GM23338 (cell line): ENCODE data around the gene TNF. TPM values are rescaled to one million over a fixed set of nuclear protein-coding genes. Genes with fewer than 3 reads are reported as not detected.

Experiments used
- ATAC-seq: fragments of 200-7000 bp; cut with Tn5 transposase; 3 replicates; pipeline ENCODE4 v1.9.1; 2020
- DNase-seq: peaks from one replicate; pipeline ENCODE4 v3.0.0-alpha.2; 2015; ENCODE audit warnings: low spot score
- H2AFZ ChIP-seq: fragments of 200-600 bp; sonication (generic); 2 replicates; pipeline ENCODE4 v1.8.0; 2016; ENCODE audit warnings: antibody characterized with exemption, mild to moderate bottlenecking, moderate library complexity
- H3F3A ChIP-seq: fragments of 200-600 bp; sonication (generic); replicated peaks from 2 replicates; pipeline ENCODE4 v1.8.0; 2017; ENCODE audit warnings: antibody characterized with exemption, mixed run types, low read depth
- H3K27ac ChIP-seq: fragments of 200-600 bp; sonication (generic); 2 replicates; pipeline ENCODE4 v1.6.1; 2016; ENCODE audit warnings: low read depth
- H3K27me3 ChIP-seq: fragments of 200-600 bp; sonication (generic); 2 replicates; pipeline ENCODE4 v1.8.0; 2016; ENCODE audit warnings: mild to moderate bottlenecking, mixed run types, moderate library complexity; ENCODE audit not compliant: insufficient read depth
- H3K36me3 ChIP-seq: fragments of 200-600 bp; sonication (generic); 2 replicates; pipeline ENCODE4 v1.8.0; 2016; ENCODE audit warnings: mild to moderate bottlenecking; ENCODE audit not compliant: insufficient read depth
- H3K4me1 ChIP-seq: fragments of 200-600 bp; sonication (generic); 2 replicates; pipeline ENCODE4 v1.8.0; 2016; ENCODE audit warnings: mild to moderate bottlenecking, moderate library complexity; ENCODE audit not compliant: insufficient read depth
- H3K4me2 ChIP-seq: fragments of 200-600 bp; sonication (generic); 2 replicates; pipeline ENCODE4 v1.7.1; 2017; ENCODE audit warnings: mixed run types
- H3K4me3 ChIP-seq: fragments of 200-600 bp; sonication (generic); 2 replicates; pipeline ENCODE4 v1.6.1; 2016; ENCODE audit warnings: mixed run types
- H3K79me2 ChIP-seq: fragments of 200-600 bp; sonication (generic); replicated peaks from 2 replicates; pipeline ENCODE4 v1.8.0; 2017; ENCODE audit warnings: mild to moderate bottlenecking; ENCODE audit not compliant: insufficient read depth
- H3K9me2 ChIP-seq: fragments of 200-600 bp; sonication (generic); 2 replicates; pipeline ENCODE4 v1.8.0; 2017; ENCODE audit not compliant: insufficient read depth
- H4K20me1 ChIP-seq: fragments of 200-600 bp; sonication (generic); replicated peaks from 2 replicates; pipeline ENCODE4 v1.8.0; 2017; ENCODE audit warnings: mild to moderate bottlenecking; ENCODE audit not compliant: insufficient read depth
- H3K27ac Mint-ChIP-seq: 2 replicates; pipeline ENCODE4 v1.8.0; 2020; ENCODE audit warnings: inconsistent platforms, mild to moderate bottlenecking, moderate library complexity, mixed read lengths
- H3K27me3 Mint-ChIP-seq: 3 replicates; pipeline ENCODE4 v1.8.0; 2022; ENCODE audit warnings: low read depth, mild to moderate bottlenecking, moderate library complexity, mixed read lengths, inconsistent platforms; ENCODE audit not compliant: insufficient read depth, poor library complexity
- H3K36me3 Mint-ChIP-seq: 3 replicates; pipeline ENCODE4 v1.8.0; 2021; ENCODE audit warnings: low read depth, mild to moderate bottlenecking, inconsistent platforms, moderate library complexity, mixed read lengths
- H3K4me1 Mint-ChIP-seq: 3 replicates; pipeline ENCODE4 v1.8.0; 2020; ENCODE audit warnings: mild to moderate bottlenecking, inconsistent platforms, mixed read lengths
- H3K4me3 Mint-ChIP-seq: 3 replicates; pipeline ENCODE4 v1.8.0; 2021; ENCODE audit warnings: moderate library complexity, mild to moderate bottlenecking, inconsistent platforms, mixed read lengths
- H3K9me3 Mint-ChIP-seq: 3 replicates; pipeline ENCODE4 v1.8.0; 2020; ENCODE audit warnings: moderate library complexity, mild to moderate bottlenecking, inconsistent platforms, mixed read lengths
- EZH2phosphoT487 ChIP-seq: fragments of 200-600 bp; sonication (generic); IDR thresholded peaks from one replicate; pipeline ENCODE4 v1.8.1; 2018; ENCODE audit warnings: antibody characterized with exemption; ENCODE audit not compliant: unreplicated experiment
- STAT1 ChIP-seq: IDR thresholded peaks from one replicate; pipeline ENCODE4 v1.6.1; 2016; ENCODE audit warnings: antibody characterized with exemption; ENCODE audit not compliant: unreplicated experiment
- polyA plus RNA-seq: library from polyadenylated mRNA; unstranded; fragments of >200 nt; fragmentation: Nextera tagmentation; extraction: Ambion mirVana; gene quantifications from 2 replicates; pipeline ENCODE4 v1.2.1, GENCODE V29; 2016
- total RNA-seq: library from RNA; depleted of rRNA; stranded (reverse); fragments of >200 nt; shearing (Covaris generic); gene quantifications from 2 replicates; pipeline ENCODE4 v1.2.3, GENCODE V29; 2014
- TF ChIP-seq, protein P1 (sequence below): fragments of 250-450 bp; sonication (Bioruptor Pico); IDR thresholded peaks from 2 replicates; pipeline ENCODE4 v1.5.0; 2020; ENCODE audit warnings: mild to moderate bottlenecking, moderate library complexity
- TF ChIP-seq, protein P2 (sequence below), 2 experiments: fragments of 200-600 bp in 1 of 2; sonication (generic) in 1 of 2; conservative IDR thresholded peaks; 2 replicates each; pipeline versions ENCODE4 v1.5.1 to v1.6.1; 2016 to 2017; ENCODE audit warnings: antibody characterized with exemption in 2 of 2, low read depth in 2 of 2, mild to moderate bottlenecking in 2 of 2, moderate library complexity in 1 of 2

Gene TNF
- total and polyA plus RNA-seq, 2 experiments from 2014 or later = 0.11 TPM; not detected in 1

DNA sequence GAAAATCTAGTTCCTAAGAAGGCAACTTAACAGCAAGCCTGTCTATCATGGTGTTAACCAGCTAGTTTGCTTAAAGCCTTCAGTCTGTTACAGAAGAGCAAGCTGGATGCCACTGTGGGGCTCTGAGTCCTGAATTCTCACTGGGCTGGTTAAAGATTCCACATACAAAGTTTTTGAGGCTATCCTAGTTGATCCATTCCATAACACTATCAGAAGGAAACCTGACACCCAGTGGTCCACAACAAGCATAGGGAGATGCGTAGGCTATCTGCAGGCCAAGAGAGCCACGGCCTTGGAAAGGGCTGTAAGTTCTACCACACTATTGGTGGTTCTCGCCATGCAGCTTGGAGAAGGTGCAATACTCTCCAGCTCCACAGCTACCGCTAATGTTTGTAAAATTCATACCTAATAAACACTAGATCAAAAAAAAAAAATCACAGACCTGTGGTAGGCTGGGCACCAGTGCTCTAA is 47.0 kb upstream of the TNF start:
- Histone ChIP-seq H3K4me3 (no peak overlapping the region), H3K79me2 (peaks cover 14% of the 10 kb centered on the region; the same call in 1 of the 2 replicates), H3K27ac (0 out of 2 replicates have a peak overlapping the region, but pooled peaks have one; percentile 74), H2AFZ (no peak overlapping the region), H3K4me2 (no peak overlapping the region), H3F3A (peaks cover 39% of the 10 kb centered on the region), H3K4me1 (peaks cover 4% of the 10 kb centered on the region), H3K9me2 (no peaks in the 10 kb centered on the region), H3K27me3 (no peaks in the 10 kb centered on the region), H3K36me3 (peaks cover 36% of the 10 kb centered on the region), H4K20me1 (peaks cover 21% of the 10 kb centered on the region)
- peaks cover 13% of the 10 kb centered on the region for H3K27me3 Mint-ChIP-seq
- TF ChIP-seq EZH2phosphoT487 = no peak
- TF ChIP-seq, protein P1, sequence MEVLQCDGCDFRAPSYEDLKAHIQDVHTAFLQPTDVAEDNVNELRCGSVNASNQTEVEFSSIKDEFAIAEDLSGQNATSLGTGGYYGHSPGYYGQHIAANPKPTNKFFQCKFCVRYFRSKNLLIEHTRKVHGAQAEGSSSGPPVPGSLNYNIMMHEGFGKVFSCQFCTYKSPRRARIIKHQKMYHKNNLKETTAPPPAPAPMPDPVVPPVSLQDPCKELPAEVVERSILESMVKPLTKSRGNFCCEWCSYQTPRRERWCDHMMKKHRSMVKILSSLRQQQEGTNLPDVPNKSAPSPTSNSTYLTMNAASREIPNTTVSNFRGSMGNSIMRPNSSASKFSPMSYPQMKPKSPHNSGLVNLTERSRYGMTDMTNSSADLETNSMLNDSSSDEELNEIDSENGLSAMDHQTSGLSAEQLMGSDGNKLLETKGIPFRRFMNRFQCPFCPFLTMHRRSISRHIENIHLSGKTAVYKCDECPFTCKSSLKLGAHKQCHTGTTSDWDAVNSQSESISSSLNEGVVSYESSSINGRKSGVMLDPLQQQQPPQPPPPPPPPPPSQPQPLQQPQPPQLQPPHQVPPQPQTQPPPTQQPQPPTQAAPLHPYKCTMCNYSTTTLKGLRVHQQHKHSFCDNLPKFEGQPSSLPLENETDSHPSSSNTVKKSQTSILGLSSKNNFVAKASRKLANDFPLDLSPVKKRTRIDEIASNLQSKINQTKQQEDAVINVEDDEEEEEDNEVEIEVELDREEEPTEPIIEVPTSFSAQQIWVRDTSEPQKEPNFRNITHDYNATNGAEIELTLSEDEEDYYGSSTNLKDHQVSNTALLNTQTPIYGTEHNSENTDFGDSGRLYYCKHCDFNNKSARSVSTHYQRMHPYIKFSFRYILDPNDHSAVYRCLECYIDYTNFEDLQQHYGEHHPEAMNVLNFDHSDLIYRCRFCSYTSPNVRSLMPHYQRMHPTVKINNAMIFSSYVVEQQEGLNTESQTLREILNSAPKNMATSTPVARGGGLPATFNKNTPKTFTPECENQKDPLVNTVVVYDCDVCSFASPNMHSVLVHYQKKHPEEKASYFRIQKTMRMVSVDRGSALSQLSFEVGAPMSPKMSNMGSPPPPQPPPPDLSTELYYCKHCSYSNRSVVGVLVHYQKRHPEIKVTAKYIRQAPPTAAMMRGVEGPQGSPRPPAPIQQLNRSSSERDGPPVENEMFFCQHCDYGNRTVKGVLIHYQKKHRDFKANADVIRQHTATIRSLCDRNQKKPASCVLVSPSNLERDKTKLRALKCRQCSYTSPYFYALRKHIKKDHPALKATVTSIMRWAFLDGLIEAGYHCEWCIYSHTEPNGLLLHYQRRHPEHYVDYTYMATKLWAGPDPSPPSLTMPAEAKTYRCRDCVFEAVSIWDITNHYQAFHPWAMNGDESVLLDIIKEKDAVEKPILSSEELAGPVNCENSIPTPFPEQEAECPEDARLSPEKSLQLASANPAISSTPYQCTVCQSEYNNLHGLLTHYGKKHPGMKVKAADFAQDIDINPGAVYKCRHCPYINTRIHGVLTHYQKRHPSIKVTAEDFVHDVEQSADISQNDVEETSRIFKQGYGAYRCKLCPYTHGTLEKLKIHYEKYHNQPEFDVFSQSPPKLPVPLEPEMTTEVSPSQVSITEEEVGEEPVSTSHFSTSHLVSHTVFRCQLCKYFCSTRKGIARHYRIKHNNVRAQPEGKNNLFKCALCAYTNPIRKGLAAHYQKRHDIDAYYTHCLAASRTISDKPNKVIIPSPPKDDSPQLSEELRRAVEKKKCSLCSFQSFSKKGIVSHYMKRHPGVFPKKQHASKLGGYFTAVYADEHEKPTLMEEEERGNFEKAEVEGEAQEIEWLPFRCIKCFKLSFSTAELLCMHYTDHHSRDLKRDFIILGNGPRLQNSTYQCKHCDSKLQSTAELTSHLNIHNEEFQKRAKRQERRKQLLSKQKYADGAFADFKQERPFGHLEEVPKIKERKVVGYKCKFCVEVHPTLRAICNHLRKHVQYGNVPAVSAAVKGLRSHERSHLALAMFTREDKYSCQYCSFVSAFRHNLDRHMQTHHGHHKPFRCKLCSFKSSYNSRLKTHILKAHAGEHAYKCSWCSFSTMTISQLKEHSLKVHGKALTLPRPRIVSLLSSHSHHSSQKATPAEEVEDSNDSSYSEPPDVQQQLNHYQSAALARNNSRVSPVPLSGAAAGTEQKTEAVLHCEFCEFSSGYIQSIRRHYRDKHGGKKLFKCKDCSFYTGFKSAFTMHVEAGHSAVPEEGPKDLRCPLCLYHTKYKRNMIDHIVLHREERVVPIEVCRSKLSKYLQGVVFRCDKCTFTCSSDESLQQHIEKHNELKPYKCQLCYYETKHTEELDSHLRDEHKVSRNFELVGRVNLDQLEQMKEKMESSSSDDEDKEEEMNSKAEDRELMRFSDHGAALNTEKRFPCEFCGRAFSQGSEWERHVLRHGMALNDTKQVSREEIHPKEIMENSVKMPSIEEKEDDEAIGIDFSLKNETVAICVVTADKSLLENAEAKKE (CRISPR knock-in tag) = 0 out of 2 replicates have a peak, but pooled peaks have one; percentile 37
- TF ChIP-seq, protein P2, sequence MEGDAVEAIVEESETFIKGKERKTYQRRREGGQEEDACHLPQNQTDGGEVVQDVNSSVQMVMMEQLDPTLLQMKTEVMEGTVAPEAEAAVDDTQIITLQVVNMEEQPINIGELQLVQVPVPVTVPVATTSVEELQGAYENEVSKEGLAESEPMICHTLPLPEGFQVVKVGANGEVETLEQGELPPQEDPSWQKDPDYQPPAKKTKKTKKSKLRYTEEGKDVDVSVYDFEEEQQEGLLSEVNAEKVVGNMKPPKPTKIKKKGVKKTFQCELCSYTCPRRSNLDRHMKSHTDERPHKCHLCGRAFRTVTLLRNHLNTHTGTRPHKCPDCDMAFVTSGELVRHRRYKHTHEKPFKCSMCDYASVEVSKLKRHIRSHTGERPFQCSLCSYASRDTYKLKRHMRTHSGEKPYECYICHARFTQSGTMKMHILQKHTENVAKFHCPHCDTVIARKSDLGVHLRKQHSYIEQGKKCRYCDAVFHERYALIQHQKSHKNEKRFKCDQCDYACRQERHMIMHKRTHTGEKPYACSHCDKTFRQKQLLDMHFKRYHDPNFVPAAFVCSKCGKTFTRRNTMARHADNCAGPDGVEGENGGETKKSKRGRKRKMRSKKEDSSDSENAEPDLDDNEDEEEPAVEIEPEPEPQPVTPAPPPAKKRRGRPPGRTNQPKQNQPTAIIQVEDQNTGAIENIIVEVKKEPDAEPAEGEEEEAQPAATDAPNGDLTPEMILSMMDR (conservative IDR thresholded peaks at IDR 0.05; ENCODE audit: low read depth in 2 of 2) = no peak
- TF ChIP-seq STAT1 = no peak
- H3K36me3 Mint-ChIP-seq = peaks cover 48% of the 10 kb centered on the region
- no peak overlapping the region; the same call in 2 of the 3 replicates for H3K4me3 Mint-ChIP-seq
- ATAC-seq = peak; percentile 32
- no peaks in the 10 kb centered on the region for H3K9me3 Mint-ChIP-seq
- H3K4me1 Mint-ChIP-seq = peaks cover 31% of the 10 kb centered on the region
- DNase-seq = no peak
- H3K27ac Mint-ChIP-seq = peak overlapping the region; percentile 56; the same call in 1 of the 2 replicates
